KMS-11 (cell line): ENCODE results near the gene VAV2.

ENCODE experiments used
- H2AFZ ChIP-seq: fragments of 200-600 bp; sonication (generic); 2 replicates; pipeline ENCODE4 v1.6.1; 2016; ENCODE audit warnings: antibody characterized with exemption, mixed run types, low read depth
- H3K27ac ChIP-seq: fragments of 200-600 bp; sonication (generic); 2 replicates; pipeline ENCODE4 v1.6.1; 2016; ENCODE audit warnings: mild to moderate bottlenecking, mixed run types
- H3K27me3 ChIP-seq: fragments of 200-600 bp; sonication (generic); 2 replicates; pipeline ENCODE4 v1.6.1; 2017; ENCODE audit warnings: mild to moderate bottlenecking, low read depth, mixed run types, moderate library complexity; ENCODE audit not compliant: insufficient read depth
- H3K36me3 ChIP-seq: fragments of 200-600 bp; sonication (generic); 2 replicates; pipeline ENCODE4 v1.6.1; 2017; ENCODE audit warnings: mild to moderate bottlenecking, mixed run types; ENCODE audit not compliant: insufficient read depth
- H3K4me1 ChIP-seq: fragments of 200-600 bp; sonication (generic); 2 replicates; pipeline ENCODE4 v1.6.1; 2016; ENCODE audit warnings: mild to moderate bottlenecking, low read depth, mixed run types; ENCODE audit not compliant: poor library complexity, severe bottlenecking
- H3K4me2 ChIP-seq: fragments of 200-600 bp; sonication (generic); 2 replicates; pipeline ENCODE4 v1.7.0; 2016; ENCODE audit warnings: mild to moderate bottlenecking, mixed run types
- H3K4me3 ChIP-seq: fragments of 200-600 bp; sonication (generic); IDR thresholded peaks from 2 replicates; pipeline ENCODE4 v1.6.1; 2017; ENCODE audit warnings: low read depth, low read length, mixed read lengths; ENCODE audit not compliant: insufficient read depth
- H3K79me2 ChIP-seq: fragments of 200-600 bp; sonication (generic); 2 replicates; pipeline ENCODE4 v1.6.1; 2016; ENCODE audit warnings: low read depth, mixed run types; ENCODE audit not compliant: insufficient read depth
- H3K9ac ChIP-seq: fragments of 200-600 bp; sonication (generic); 2 replicates; pipeline ENCODE4 v1.6.1; 2016; ENCODE audit warnings: mild to moderate bottlenecking, mixed run types
- H4K20me1 ChIP-seq: fragments of 200-600 bp; sonication (generic); 2 replicates; pipeline ENCODE4 v1.6.1; 2016; ENCODE audit warnings: mild to moderate bottlenecking, mixed run types; ENCODE audit not compliant: insufficient read depth
- TF ChIP-seq, protein P1 (sequence below): fragments of 200-600 bp; sonication (generic); conservative IDR thresholded peaks from 2 replicates; pipeline ENCODE4 v1.6.1; 2017; ENCODE audit warnings: low read depth, mild to moderate bottlenecking, antibody characterized with exemption, low read length, moderate library complexity, mixed read lengths

VAV2 gene

DNA sequence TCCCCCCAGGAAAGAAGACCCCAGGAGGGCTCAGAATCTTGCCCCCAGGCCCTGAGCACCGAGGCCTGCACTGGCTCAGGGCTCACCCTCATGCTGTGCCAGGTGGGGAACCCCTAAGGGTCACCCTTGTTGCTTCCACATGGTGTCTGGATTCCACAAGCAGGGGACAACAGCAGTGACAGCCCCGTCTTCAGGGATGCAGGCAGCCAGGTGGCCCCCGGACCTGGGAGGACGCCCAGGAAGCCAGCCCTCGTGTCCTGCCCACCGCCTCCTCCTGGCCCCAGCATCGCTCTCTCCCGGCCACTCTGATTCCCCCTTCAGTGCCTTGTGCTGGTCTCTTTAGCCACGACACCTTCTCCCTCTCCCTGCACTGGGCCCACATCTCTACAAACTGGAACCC lies 194.0 kb downstream of the VAV2 start:
- no peaks in the 10 kb centered on the region for H4K20me1 ChIP-seq
- H2AFZ ChIP-seq = no peak overlapping the region
- no peak overlapping the region for H3K27ac ChIP-seq
- H3K36me3 ChIP-seq = no peaks in the 10 kb centered on the region
- H3K9ac ChIP-seq = no peak overlapping the region
- H3K4me3 ChIP-seq = no peak overlapping the region
- no peaks in the 10 kb centered on the region for H3K27me3 ChIP-seq
- TF ChIP-seq, protein P1, sequence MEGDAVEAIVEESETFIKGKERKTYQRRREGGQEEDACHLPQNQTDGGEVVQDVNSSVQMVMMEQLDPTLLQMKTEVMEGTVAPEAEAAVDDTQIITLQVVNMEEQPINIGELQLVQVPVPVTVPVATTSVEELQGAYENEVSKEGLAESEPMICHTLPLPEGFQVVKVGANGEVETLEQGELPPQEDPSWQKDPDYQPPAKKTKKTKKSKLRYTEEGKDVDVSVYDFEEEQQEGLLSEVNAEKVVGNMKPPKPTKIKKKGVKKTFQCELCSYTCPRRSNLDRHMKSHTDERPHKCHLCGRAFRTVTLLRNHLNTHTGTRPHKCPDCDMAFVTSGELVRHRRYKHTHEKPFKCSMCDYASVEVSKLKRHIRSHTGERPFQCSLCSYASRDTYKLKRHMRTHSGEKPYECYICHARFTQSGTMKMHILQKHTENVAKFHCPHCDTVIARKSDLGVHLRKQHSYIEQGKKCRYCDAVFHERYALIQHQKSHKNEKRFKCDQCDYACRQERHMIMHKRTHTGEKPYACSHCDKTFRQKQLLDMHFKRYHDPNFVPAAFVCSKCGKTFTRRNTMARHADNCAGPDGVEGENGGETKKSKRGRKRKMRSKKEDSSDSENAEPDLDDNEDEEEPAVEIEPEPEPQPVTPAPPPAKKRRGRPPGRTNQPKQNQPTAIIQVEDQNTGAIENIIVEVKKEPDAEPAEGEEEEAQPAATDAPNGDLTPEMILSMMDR = no peak
- no peaks in the 10 kb centered on the region for H3K4me1 ChIP-seq
- H3K79me2 ChIP-seq = no peaks in the 10 kb centered on the region
- no peak overlapping the region for H3K4me2 ChIP-seq

DNA sequence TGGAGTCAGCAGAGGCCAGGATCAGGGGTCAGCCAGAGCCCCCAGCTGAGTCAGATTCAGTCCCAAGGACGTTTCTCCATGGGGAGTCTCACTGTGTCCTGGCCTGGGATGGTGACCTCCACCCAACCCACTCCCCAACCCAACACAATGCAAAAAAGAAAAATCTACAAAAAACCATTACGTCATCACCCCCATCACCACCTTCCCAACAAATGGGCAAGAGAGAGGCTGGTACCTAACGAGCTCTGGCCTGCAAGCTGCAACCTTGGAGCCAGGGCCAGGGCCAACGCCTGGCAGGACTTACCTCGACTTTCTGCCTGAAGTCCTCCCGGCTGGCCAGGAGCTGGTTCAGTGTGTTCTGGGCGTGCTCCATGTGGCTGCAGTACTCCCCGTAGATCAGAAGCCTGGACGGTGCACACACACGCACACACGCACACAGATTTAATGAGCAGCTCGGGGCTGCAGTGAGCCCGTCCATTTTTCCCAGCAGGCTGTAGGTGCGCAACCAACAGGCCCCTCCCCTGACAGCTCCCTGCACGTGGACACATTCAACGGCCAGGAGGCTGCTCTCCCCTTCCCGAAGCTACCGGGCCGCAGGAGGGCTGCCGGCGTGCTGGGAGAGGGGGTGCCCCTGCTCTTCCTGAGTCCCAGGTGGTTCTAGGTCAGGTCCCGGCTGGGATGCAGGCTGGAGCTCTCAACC lies 194.6 kb downstream of the VAV2 start:
- Histone ChIP-seq H4K20me1 (no peaks in the 10 kb centered on the region), H3K4me1 (no peaks in the 10 kb centered on the region), H3K79me2 (no peaks in the 10 kb centered on the region), H3K4me2 (no peak overlapping the region), H3K36me3 (no peaks in the 10 kb centered on the region), H3K27me3 (no peaks in the 10 kb centered on the region), H3K27ac (no peak overlapping the region), H2AFZ (no peak overlapping the region), H3K9ac (no peak overlapping the region), H3K4me3 (no peak overlapping the region)
- TF ChIP-seq, protein P1 = no peak

DNA sequence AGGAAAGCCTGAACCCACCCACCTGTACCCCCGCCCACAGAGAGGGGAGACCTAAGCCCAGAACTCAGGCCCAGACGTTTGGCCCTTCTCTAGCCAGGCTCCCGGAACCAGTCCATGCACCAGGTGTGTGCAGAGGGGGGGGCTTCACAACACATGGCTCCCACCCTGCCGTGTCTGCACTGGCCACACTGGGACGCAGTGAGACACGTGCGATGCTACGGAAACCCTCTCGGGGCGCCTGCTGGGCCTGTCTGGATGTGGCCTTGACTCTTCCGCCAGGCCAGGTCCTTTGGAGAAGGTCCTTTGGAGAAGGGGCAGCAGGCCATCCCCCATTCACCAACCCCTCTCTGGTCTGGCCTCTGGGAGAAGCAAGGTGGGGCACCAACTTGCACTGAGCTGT lies 195.6 kb downstream of the VAV2 start:
- Histone ChIP-seq H3K4me1 (no peaks in the 10 kb centered on the region), H3K27me3 (no peaks in the 10 kb centered on the region), H3K4me2 (no peak overlapping the region), H2AFZ (no peak overlapping the region), H3K9ac (no peak overlapping the region), H3K36me3 (no peaks in the 10 kb centered on the region), H3K4me3 (no peak overlapping the region), H4K20me1 (no peaks in the 10 kb centered on the region), H3K27ac (no peak overlapping the region), H3K79me2 (no peaks in the 10 kb centered on the region)
- TF ChIP-seq, protein P1 = no peak

DNA sequence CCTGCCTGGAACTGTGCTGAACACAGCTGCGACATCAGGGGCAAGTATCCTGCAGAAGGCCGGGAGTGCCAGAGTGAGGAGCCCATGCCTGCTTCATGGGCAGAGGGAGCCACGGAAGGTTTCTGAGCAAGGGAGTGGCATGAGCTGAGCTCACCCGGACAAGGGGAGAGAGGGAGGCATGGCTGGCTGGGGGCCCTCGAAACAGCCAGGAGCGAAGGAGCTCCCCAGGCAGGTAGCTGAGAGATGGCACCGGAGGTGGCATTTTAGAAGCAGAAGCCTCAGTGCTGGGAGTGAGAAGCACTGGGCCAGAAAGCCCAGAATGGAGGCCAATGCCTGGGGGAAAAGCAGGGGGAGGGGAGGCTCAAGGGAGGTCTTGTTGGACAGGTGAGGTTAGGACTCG lies 197.1 kb downstream of the VAV2 start:
- Histone ChIP-seq H3K79me2 (no peaks in the 10 kb centered on the region), H3K36me3 (no peaks in the 10 kb centered on the region), H3K27ac (no peak overlapping the region), H4K20me1 (no peaks in the 10 kb centered on the region), H3K9ac (no peak overlapping the region), H3K4me2 (no peak overlapping the region), H3K27me3 (no peaks in the 10 kb centered on the region), H3K4me3 (no peak overlapping the region), H3K4me1 (no peaks in the 10 kb centered on the region), H2AFZ (no peak overlapping the region)
- TF ChIP-seq, protein P1 = no peak
